ENCODE measurements around the gene KLHL10. TPM values are rescaled to one million over a fixed set of nuclear protein-coding genes. Genes with fewer than 3 reads are reported as not detected.

KLHL10 gene
- total RNA-seq, 1 donor from 2014 or later = under 0.01 TPM

- Histone ChIP-seq H3K27me3 (ENCODE audit: control insufficient read depth, insufficient read depth, low read length) (no peaks in the 10 kb centered on the region), H3K4me3 (ENCODE audit: low read depth, low read length) (peak overlapping the region; percentile 57), H3K36me3 (ENCODE audit: control insufficient read depth, insufficient read depth, low read length) (peaks cover 7% of the 10 kb centered on the region)
- FAIRE-seq = no peak
- no peak for TF ChIP-seq CTCF (IDR thresholded peaks at IDR 0.05; ENCODE audit: insufficient read depth, low read length, severe bottlenecking)
- DNase-seq (ENCODE audit: low read depth) = no peak
Observed at GRCh38 chr17:41813152-41813680, 24.4 kb upstream of the KLHL10 start.

- Histone ChIP-seq H3K4me3 (ENCODE audit: low read depth, low read length) (peak overlapping the region; percentile 57), H3K27me3 (ENCODE audit: control insufficient read depth, insufficient read depth, low read length) (no peaks in the 10 kb centered on the region), H3K36me3 (ENCODE audit: control insufficient read depth, insufficient read depth, low read length) (peaks cover 10% of the 10 kb centered on the region)
- no peak for TF ChIP-seq CTCF (IDR thresholded peaks at IDR 0.05; ENCODE audit: insufficient read depth, low read length, severe bottlenecking)
- FAIRE-seq (no peak), DNase-seq (ENCODE audit: low read depth) (no peak)
Observed at GRCh38 chr17:41813699-41814124, 23.9 kb upstream of the KLHL10 start.

GRCh38 chr17:41814195-41814594 lies 23.4 kb upstream of the KLHL10 start:
- H3K4me3 ChIP-seq (ENCODE audit: low read depth, low read length) = no peak overlapping the region
- DNase-seq (ENCODE audit: low read depth) (no peak), FAIRE-seq (no peak)
- TF ChIP-seq CTCF (IDR thresholded peaks at IDR 0.05; ENCODE audit: insufficient read depth, low read length, severe bottlenecking) = no peak
- H3K27me3 ChIP-seq (ENCODE audit: control insufficient read depth, insufficient read depth, low read length) = no peaks in the 10 kb centered on the region
- peaks cover 10% of the 10 kb centered on the region for H3K36me3 ChIP-seq (ENCODE audit: control insufficient read depth, insufficient read depth, low read length)

DNA sequence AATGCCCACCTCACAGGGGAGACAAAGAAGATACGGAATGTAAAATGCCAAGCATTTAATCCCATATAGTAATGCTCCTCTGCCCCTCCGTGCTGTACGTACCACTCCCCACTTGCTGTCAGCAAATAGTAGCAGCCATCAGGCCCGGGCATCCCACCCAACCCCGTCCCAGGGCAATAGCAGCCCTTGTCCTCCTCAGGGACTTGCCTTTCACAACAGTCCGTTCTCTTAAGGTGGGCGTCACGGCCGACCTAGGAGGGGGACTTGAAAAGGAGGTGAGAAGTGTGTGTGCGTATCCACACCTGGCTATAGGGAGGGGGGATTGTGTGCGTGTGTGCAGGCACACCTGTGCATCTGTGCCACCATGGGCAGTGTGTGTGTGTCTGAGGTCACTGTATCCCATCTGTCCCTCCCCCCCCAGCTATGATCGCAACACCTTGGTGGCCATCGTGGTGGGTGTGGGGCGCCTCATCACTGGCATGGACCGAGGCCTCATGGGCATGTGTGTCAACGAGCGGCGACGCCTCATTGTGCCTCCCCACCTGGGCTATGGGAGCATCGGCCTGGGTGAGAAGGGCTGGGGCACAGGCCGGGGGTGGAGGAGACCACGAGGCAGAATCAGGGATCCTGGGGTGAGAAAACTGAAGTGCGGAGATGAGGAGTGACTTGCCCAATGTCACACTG lies 20.8 kb upstream of the KLHL10 start:
- TF ChIP-seq CTCF (IDR thresholded peaks at IDR 0.05; ENCODE audit: insufficient read depth, low read length, severe bottlenecking) = no peak
- FAIRE-seq (peak; percentile 52), DNase-seq (ENCODE audit: low read depth) (no peak)
- Histone ChIP-seq H3K27me3 (ENCODE audit: control insufficient read depth, insufficient read depth, low read length) (no peaks in the 10 kb centered on the region), H3K36me3 (ENCODE audit: control insufficient read depth, insufficient read depth, low read length) (peaks cover 8% of the 10 kb centered on the region), H3K4me3 (ENCODE audit: low read depth, low read length) (no peak overlapping the region)

GRCh38 chr17:41818024-41818423 lies 19.6 kb upstream of the KLHL10 start:
- FAIRE-seq = no peak
- TF ChIP-seq CTCF (IDR thresholded peaks at IDR 0.05; ENCODE audit: insufficient read depth, low read length, severe bottlenecking) = no peak

DNA sequence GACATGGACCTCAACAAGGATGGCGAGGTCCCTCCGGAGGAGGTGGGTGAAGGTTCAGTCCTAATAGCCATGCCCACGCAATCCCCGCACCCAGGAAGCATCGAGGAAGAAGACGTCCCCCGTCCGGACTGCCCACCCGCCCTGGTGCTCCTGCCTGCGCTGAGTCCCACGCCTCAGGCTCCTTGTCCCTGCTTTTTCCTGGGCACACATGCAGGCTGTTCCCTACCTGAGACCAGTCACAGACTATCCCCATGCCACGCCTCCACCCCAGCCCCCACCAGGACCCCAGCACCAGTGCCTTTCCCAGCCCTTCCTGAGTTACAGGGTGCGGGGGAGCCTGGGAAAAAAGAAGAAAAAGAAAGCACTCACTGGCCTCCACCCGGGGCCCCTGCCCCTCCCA lies 15.8 kb upstream of the KLHL10 start:
- no peaks in the 10 kb centered on the region for H3K27me3 ChIP-seq (ENCODE audit: control insufficient read depth, insufficient read depth, low read length)
- H3K4me3 ChIP-seq (ENCODE audit: low read depth, low read length) = no peak overlapping the region
- FAIRE-seq = no peak
- TF ChIP-seq CTCF (IDR thresholded peaks at IDR 0.05; ENCODE audit: insufficient read depth, low read length, severe bottlenecking) = no peak
- no peak for DNase-seq (ENCODE audit: low read depth)
- peaks cover 12% of the 10 kb centered on the region for H3K36me3 ChIP-seq (ENCODE audit: control insufficient read depth, insufficient read depth, low read length)

More at GRCh38 chr17:41818024-41818423, 19.6 kb upstream of the KLHL10 start:
- Histone ChIP-seq H3K4me3 (ENCODE audit: low read depth, low read length) (no peak overlapping the region), H3K27me3 (ENCODE audit: control insufficient read depth, insufficient read depth, low read length) (no peaks in the 10 kb centered on the region), H3K36me3 (ENCODE audit: control insufficient read depth, insufficient read depth, low read length) (peaks cover 8% of the 10 kb centered on the region)
- no peak for DNase-seq (ENCODE audit: low read depth)
